ENCODE results near the gene GPC5. TPM values are rescaled to one million over a fixed set of nuclear protein-coding genes. Genes with fewer than 3 reads are reported as not detected.

The GPC5 gene
- total RNA-seq, 1 experiment from 2014 or later, result 0.26 TPM

- no peaks in the 10 kb centered on the region for H3K4me1 ChIP-seq (ENCODE audit: control insufficient read depth, insufficient read depth, low read length)
- no peaks in the 10 kb centered on the region for H3K27me3 ChIP-seq (ENCODE audit: control insufficient read depth, insufficient read depth, low read length)
- ATAC-seq (no peak), DNase-seq (ENCODE audit: low read depth, low spot score) (no peak)
- in situ Hi-C loops (cut with HindIII; ENCODE audit: low pct_unique_long_range_greater_than_20kb, low sequenced_read_pairs), result no loop called here
- TF ChIP-seq POLR2AphosphoS5 (IDR thresholded peaks at IDR 0.05; ENCODE audit: low read depth, low read length), result no peak
- no peak for TF ChIP-seq SIN3A (IDR thresholded peaks at IDR 0.05; ENCODE audit: borderline replicate concordance, insufficient read depth, low read depth, low read length)
- TF ChIP-seq REST (IDR thresholded peaks at IDR 0.05; ENCODE audit: insufficient read depth in 1 of 2, low read depth in 2 of 2, low read length in 1 of 2), result no peak
- no peak for TF ChIP-seq CTCF (IDR thresholded peaks at IDR 0.05)
- no peak for TF ChIP-seq TCF7L2 (IDR thresholded peaks at IDR 0.05; ENCODE audit: low read depth, low read length)
- ChIA-PET POLR2A (no interaction called here), CTCF (no interaction called here)
- H3K27ac ChIP-seq (ENCODE audit: low read length), result no peak overlapping the region
- H3K4me3 ChIP-seq (ENCODE audit: low read depth in 2 of 2, low read length in 2 of 2), result no peak overlapping the region
- intact Hi-C loops (cut with micrococcal nuclease; ENCODE audit: unreplicated experiment), result no loop called here
- no peaks in the 10 kb centered on the region for H3K36me3 ChIP-seq (ENCODE audit: control insufficient read depth, insufficient read depth, low read length)
- H3K9me3 ChIP-seq (ENCODE audit: control insufficient read depth, insufficient read depth, low read depth, low read length), result no peaks in the 10 kb centered on the region
- no TSS peak for BruUV-seq (replicated peaks)
These were observed 703.4 kb downstream of the GPC5 start for GRCh38 chr13:92101801-92102200.

GRCh38 chr13:92103689-92104153, 705.3 kb downstream of the GPC5 start:
- CTCF ChIA-PET, result no interaction called here
- POLR2A ChIA-PET, result no interaction called here
- Histone ChIP-seq H3K9me3 (ENCODE audit: control insufficient read depth, insufficient read depth, low read depth, low read length) (no peaks in the 10 kb centered on the region), H3K4me3 (ENCODE audit: low read depth in 2 of 2, low read length in 2 of 2) (no peak overlapping the region), H3K27ac (ENCODE audit: low read length) (no peak overlapping the region), H3K27me3 (ENCODE audit: control insufficient read depth, insufficient read depth, low read length) (no peaks in the 10 kb centered on the region), H3K4me1 (ENCODE audit: control insufficient read depth, insufficient read depth, low read length) (no peaks in the 10 kb centered on the region), H3K36me3 (ENCODE audit: control insufficient read depth, insufficient read depth, low read length) (no peaks in the 10 kb centered on the region)
- in situ Hi-C loops (cut with HindIII; ENCODE audit: low pct_unique_long_range_greater_than_20kb, low sequenced_read_pairs), result no loop called here
- no peak for TF ChIP-seq CTCF (IDR thresholded peaks at IDR 0.05)
- no peak for TF ChIP-seq SIN3A (IDR thresholded peaks at IDR 0.05; ENCODE audit: borderline replicate concordance, insufficient read depth, low read depth, low read length)
- TF ChIP-seq TCF7L2 (IDR thresholded peaks at IDR 0.05; ENCODE audit: low read depth, low read length), result peak; percentile 63
- ATAC-seq (0 out of 2 replicates have a peak, but pooled peaks have one; percentile 48), DNase-seq (ENCODE audit: low read depth, low spot score) (no peak)
- intact Hi-C loops (cut with micrococcal nuclease; ENCODE audit: unreplicated experiment), result no loop called here
- no TSS peak for BruUV-seq (replicated peaks)
